Activated T-helper 9 cell treated with anti-CD3 and anti-CD28 coated beads, Interleukin-2, amount 50 U/mL, for 16 hours (primary cell): ENCODE measurements around the gene TULP4.

Experiments
- DNase-seq: peaks from one replicate; pipeline ENCODE4 v3.0.0-alpha.2; 2020; ENCODE audit warnings: low read depth

TULP4 gene

GRCh38 chr6:158419339-158419909 lies 107.2 kb downstream of the TULP4 start:
- DNase-seq = no peak

GRCh38 chr6:158421381-158421780 lies 109.1 kb downstream of the TULP4 start:
- DNase-seq = no peak

GRCh38 chr6:158422629-158423238 lies 110.5 kb downstream of the TULP4 start:
- no peak for DNase-seq

DNA sequence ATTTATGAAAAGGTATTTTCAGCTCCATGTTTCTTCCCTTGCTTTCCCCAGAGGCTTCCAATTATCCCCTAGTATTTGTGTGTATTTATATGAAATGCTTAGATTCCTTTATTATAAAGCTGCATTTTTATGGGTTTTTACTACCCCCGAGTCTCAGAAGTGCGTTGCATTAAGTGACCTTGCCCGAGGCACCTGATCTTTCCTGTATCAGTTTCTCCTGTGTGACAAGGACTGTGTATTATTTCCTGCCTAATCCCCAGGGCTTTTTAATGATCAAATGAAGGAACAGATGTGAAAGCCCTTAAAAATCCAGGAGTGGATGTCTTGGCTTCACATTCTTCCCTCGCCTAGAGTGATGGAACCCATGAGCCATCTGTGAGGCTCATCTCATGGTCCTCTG lies 118.8 kb downstream of the TULP4 start:
- no peak for DNase-seq

GRCh38 chr6:158431560-158431959 lies 119.3 kb downstream of the TULP4 start:
- DNase-seq = no peak

- DNase-seq = no peak
Observed at GRCh38 chr6:158437571-158437970, 125.3 kb downstream of the TULP4 start.

- no peak for DNase-seq
Observed at GRCh38 chr6:158438226-158438625, 126.0 kb downstream of the TULP4 start.

DNA sequence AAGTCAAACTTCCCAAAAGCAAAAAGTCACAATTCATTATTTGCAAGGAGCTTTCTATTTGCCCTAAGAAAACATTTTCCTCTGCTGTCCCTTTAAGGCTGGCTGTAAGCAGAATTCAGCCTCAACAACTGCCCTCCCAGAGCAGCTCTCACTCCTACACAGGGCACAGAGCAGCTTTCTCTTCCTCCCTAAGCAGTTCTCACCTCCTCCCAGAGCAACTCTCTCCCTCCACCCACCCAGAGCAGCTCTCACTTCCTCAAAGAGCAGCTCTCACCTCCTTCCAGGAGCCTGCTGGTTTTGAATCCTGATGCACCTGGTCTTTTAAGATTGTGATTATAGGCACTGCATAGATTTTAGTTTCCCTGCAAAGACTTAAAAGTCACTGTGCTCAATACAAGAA lies 127.0 kb downstream of the TULP4 start:
- DNase-seq = no peak

DNA sequence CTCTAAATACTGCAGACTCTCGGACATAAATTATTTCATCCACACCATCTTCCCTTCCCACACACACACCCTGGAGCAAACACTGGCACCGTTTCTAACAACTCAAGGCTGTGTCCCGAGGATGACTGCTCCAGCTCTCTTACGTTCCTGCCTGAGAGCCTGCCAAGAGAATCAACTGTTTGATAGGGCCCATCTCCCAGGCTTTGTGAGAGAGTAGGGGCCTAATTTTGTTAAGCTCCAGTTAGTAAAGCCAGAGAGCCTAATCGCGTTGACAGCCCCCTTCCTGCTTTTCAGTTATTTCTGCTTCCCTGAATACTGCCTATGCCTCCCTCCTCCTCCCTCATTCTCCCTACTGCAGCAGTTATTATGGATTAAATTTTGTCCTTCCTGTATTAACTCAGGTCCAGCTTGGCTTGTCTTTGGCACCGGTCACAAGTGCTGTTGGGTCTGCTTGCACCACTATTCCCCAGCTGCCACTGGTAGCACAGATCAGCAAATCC lies 129.5 kb downstream of the TULP4 start:
- DNase-seq = no peak

DNA sequence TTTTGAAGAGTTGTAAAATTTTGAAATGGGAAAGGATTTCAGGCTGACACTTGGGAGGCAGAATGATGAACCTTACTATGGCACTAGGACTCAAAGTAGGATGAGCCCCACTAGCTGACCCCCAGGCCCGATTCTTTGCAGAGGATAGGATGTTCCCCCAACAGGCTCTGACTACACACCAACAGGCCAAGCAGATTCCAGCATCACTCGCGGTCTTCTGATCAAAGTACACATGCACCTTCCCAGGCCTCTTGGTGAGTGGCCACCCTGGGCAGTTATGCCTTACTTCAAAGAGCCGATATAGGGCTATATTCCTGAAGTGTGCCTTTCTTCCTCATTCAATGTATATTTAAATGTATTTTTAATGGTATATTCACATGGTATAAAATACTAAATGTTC lies 130.0 kb downstream of the TULP4 start:
- DNase-seq = no peak

DNA sequence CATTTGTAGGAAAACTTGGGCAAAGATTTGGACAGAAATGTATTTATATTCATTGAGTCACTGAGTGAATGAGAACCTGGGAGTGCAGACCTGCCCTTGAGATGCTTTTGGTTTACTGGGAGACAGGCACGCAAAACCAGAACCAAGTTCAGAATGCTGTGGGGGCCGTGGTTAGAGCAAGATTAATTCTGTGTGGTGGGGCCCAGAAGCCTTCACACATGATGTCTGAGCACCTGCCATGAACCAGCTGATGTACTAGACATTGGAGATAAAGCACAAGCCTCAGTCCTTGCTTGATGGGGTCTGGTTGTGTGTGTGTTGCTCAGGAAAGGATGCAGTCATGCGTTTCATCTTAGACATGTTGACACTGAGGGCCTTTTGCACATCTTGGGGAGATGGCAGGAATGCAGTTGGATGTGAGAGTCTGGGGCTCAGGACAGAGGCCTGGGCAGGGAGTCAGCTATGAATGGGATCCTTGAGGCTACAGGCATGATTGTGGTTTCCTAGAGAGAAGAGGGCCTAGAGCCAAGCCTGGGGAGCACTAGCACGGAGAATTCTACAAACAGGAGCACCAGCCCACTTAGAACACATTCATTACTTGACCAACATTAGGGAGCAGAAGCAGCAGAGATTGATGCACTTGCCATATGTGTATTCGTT lies 133.3 kb downstream of the TULP4 start:
- DNase-seq = no peak

DNA sequence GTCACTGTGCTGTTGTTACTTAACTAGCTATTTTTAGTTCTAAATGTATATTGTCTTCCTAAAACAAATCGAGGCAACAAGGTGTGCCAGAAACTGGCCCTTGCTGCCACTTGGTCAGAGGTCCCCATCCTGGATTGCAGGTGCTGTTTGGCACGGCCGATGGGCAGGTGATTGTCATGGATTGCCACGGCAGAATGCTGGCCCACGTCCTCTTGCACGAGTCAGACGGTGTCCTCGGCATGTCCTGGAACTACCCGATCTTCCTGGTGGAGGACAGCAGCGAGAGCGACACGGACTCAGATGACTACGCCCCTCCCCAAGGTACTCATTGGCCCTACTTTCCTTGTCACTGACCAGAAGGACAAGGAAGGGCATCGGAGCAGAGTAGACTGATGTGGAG lies 136.6 kb downstream of the TULP4 start:
- DNase-seq = no peak

- DNase-seq = no peak
Observed at GRCh38 chr6:158452191-158452590, 139.9 kb downstream of the TULP4 start.

- DNase-seq = no peak
Observed at GRCh38 chr6:158457131-158457530, 144.9 kb downstream of the TULP4 start.

GRCh38 chr6:158457616-158458278 lies 145.5 kb downstream of the TULP4 start:
- DNase-seq = no peak

GRCh38 chr6:158459726-158460125 lies 147.5 kb downstream of the TULP4 start:
- no peak for DNase-seq

DNA sequence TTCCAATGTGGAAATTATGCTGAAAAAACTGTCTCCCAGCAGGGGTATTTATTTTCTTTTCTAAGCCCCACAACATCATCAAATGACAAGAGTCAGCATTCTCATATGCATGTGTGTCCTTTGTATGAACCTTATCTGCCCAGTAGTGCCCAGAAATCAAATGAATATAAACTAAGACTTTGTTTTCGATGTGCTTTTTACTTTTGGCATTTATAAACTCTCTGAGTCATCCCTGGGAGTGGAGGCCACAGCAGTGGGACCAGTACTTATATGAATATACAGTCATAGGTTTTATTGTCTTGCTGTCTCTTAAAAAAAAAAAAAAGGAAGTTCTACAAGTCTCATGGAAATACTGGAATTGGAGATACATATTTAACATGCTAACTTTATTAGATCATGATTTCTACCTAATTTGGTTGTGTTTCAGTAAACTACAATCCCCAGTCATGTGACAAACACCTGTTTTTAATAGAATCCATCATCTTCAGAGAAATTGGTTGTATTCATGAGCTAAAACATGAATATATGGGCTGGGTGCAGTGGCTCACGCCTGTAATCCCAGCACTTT lies 148.4 kb downstream of the TULP4 start:
- no peak for DNase-seq

- no peak for DNase-seq
Observed at GRCh38 chr6:158461954-158462353, 149.7 kb downstream of the TULP4 start.

- DNase-seq = no peak
Observed at GRCh38 chr6:158464483-158464882, 152.2 kb downstream of the TULP4 start.

GRCh38 chr6:158465257-158465656 lies 153.0 kb downstream of the TULP4 start:
- DNase-seq = no peak

GRCh38 chr6:158465747-158466146 lies 153.5 kb downstream of the TULP4 start:
- DNase-seq = no peak

- no peak for DNase-seq
Observed at GRCh38 chr6:158467923-158468322, 155.7 kb downstream of the TULP4 start.

DNA sequence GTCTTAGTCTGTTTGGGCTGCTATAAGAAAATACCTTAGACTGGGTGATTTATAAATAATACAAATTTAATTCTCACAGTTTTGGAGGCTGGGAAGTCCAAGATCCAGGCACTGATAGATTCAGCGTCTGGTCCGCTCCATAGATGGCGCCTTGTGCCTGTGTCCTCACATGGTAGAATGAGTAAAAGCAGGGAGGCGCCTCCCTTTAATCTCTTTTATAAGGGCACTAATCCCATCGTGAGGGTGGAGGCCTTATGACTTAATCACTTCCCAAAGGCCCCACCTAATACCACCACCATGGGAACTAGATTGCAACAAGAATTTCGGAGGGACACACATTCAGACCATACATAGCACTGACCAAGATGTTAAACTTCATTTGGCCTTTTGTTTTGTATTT lies 156.4 kb downstream of the TULP4 start:
- no peak for DNase-seq
